H7 (cell line): ENCODE measurements around the gene LSG1. TPM values are rescaled to one million over a fixed set of nuclear protein-coding genes. Genes with fewer than 3 reads are reported as not detected.
"Not testable (repeated sequence)": the region's sequence is repeated elsewhere in the genome, so short reads cannot be mapped to it uniquely, and the experiment has no call there.

Source experiments
- DNase-seq: peaks from one replicate; pipeline ENCODE4 v3.0.0; 2012
- H3K27me3 ChIP-seq: 2 replicates; pipeline ENCODE4 v1.6.0; 2011; ENCODE audit warnings: mild to moderate bottlenecking, low read length; ENCODE audit not compliant: control insufficient read depth, insufficient read depth
- H3K36me3 ChIP-seq: replicated peaks from 2 replicates; pipeline ENCODE4 v1.5.1; 2011; ENCODE audit warnings: low read length; ENCODE audit not compliant: control insufficient read depth, insufficient read depth
- H3K4me3 ChIP-seq: 2 replicates; pipeline ENCODE4 v1.5.1; 2011; ENCODE audit warnings: low read depth, mild to moderate bottlenecking, control low read depth, low read length, moderate library complexity; ENCODE audit not compliant: insufficient read depth
- total RNA-seq: library from RNA; depleted of rRNA; stranded (reverse); fragments of >200 nt; shearing (Covaris generic); gene quantifications from 2 replicates; pipeline ENCODE4 v1.2.3, GENCODE V29; 2014

Gene LSG1
- total RNA-seq, 1 experiment from 2014 or later, result 47.1 TPM

DNA sequence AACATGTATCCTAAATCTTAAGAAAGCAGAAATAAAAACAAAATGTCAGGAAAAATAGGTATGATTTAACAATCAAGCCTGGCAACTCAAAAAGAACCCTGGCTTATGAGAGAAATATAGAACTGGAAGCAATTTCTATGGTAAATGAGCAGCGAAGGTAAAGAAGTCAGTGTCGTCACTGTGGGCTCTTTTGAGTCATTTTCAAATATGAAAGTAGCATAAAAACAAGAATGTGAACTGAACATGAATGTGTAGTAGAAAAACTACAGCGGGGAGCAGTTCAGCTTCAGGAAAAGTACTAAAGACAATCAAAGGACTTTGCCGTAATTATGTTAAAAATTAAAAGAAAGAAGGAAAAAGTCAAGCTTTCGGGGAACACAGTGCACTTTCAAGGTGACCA, 17.5 kb downstream of the LSG1 start:
- Histone ChIP-seq H3K4me3 (no peak overlapping the region), H3K27me3 (no peaks in the 10 kb centered on the region), H3K36me3 (peaks cover 19% of the 10 kb centered on the region)
- no peak for DNase-seq

DNA sequence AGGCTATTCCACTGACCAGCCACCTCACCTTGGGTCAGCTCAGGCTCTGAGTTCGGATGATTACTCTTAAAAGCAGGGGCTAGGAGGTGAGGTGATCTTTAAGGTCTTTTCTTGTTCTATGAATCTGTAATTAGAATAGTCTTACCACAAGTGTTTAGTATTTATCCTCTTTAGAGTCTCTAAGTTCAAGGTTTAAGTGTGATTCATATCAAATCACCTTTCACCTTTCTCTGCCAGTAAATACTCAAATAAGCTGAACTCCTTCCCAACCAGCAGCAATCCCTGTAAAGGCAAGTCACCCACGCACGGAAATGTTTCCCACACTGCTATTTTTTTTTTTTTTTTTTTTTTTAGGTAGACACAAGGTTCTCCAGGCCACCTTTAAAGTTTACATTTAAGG, 24.2 kb downstream of the LSG1 start:
- H3K36me3 ChIP-seq, result peaks cover 31% of the 10 kb centered on the region
- no peak overlapping the region for H3K4me3 ChIP-seq
- no peak for DNase-seq
- H3K27me3 ChIP-seq, result no peaks in the 10 kb centered on the region

DNA sequence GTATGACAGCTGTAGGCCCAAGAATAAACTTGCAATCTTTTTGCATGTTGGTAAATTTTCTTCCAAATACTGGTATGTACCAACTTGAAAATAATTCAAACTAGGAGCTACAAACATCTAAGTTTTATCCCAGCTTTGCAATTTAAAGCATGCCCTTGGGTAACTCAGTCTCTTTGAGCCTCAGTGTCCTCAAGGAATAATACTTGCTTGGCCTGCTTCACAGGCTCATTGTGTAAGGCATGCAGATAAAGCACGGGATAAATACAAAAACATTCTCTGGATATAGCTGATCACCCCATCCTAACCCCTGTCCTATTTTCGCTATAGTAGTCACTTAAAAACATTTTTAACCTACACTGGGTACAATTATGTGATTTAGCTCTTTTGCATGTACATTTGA, 29.2 kb downstream of the LSG1 start:
- no peak for DNase-seq
- H3K27me3 ChIP-seq, result no peaks in the 10 kb centered on the region
- H3K36me3 ChIP-seq, result peaks cover 23% of the 10 kb centered on the region
- H3K4me3 ChIP-seq, result no peak overlapping the region

DNA sequence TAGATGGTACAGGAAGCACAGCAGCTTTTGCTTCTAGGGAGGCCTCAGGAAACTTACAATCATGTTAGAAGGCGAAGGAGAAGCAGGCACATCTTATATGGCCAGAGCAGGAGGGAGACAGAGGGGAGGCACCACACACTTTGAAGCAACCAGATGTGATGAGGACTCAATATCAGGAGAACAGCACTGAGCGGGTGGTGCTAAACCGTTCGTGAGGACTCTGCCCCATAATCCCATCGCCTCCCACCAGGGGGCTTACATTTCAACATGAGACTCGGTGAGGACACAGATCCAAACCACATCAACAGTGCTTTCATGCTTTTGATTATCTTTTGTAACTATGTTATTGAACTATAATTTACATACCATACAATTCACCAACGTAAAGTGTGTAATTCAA, 31.2 kb downstream of the LSG1 start:
- peak; percentile 47 for DNase-seq
- Histone ChIP-seq H3K27me3 (no peaks in the 10 kb centered on the region), H3K4me3 (no peak overlapping the region), H3K36me3 (peaks cover 16% of the 10 kb centered on the region)

DNA sequence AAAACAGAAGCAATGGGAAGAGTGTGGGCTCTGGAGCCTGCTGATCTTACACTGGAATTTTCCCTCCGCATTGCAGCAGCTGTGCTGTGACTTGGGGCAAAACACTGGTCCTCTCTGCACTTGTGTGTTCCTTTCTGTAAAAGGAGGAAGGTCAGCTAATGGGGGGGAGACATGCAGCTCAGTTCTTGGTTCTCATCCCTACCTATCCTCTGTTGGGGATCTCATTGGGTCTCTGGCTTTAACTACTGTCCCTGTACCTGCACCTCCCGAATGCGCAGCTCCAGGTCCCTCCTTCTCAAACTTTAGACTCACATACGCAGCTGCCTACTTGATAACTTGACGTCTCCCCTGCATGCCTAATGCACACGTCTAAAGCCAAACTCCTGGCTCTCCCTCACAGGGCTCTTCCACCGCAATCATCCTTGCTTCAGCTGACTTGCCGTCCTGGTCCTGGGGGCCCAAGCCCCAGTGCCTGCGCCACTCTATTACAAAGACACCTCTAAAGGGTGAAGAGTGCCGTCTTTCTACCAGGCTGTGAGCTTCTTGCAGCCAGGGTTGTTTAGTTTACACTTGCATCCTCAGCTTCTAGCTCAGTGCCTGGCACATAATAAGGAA, 32.9 kb downstream of the LSG1 start:
- Histone ChIP-seq H3K4me3 (no peak overlapping the region), H3K36me3 (peaks cover 8% of the 10 kb centered on the region), H3K27me3 (no peaks in the 10 kb centered on the region)
- DNase-seq, result no peak

DNA sequence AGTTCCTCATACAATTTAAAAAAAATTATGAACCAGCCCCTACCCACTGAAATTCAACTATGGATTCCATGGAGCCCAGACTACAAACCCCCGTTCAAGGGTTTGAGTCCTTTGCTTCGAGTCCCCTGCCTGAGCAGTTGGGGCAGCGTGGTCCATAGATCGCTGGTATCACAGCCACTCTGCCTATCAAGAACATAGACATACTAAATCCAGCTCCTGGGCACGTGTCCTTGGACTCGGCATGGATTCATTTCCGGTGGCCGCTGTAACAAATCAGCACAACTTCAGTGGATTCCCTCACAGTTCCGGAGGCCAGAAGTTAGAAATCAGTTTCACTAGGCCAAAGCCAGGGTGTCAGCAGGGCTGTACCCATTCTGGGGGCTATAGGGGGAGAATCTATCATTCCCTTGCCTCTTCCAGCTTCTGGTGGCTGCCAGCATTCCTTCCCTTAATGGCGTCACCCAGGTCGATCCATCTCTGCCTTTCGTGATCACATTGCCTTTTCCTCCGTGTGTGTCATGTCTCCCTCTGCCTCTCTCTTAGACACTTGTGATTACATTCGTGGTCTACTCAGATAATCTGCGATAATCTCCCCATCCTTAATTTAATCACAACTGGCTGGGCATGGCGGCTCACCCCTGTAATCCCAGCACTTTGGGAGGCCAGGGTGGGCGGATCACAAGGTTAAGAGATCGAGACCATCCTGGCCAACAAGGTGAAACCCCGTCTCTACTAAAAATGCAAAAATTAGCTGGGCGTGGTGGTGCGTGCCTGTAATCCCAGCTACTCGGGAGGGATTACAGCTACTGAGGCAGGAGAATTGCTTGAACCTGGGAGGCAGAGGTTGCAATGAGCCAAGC, 34.2 kb downstream of the LSG1 start:
- no peak for DNase-seq
- H3K36me3 ChIP-seq, result peaks cover 8% of the 10 kb centered on the region
- H3K4me3 ChIP-seq, result no peak overlapping the region
- no peaks in the 10 kb centered on the region for H3K27me3 ChIP-seq

DNA sequence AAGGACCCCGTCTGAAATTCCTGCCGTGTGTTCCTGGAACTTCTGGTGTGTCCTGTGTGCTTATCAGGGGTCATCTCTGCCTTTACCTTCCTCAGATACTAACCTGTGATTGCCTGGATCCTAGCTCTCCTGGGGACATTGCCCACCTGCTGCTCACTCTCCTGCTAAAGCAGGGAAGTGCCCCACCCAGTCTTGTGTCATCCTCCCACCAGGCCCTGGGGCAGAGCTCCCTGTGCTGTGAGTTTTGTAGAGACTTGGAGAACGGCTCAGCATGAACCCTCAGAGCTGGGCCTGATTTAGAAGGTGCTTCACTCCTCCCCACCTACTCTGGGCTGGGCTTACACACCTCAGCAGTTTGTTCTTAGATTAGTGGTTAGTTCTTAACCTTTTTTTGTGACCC, 34.9 kb downstream of the LSG1 start:
- H3K36me3 ChIP-seq, result peaks cover 8% of the 10 kb centered on the region
- H3K27me3 ChIP-seq, result peaks cover 2% of the 10 kb centered on the region
- no peak overlapping the region for H3K4me3 ChIP-seq
- peak; percentile 25 for DNase-seq

DNA sequence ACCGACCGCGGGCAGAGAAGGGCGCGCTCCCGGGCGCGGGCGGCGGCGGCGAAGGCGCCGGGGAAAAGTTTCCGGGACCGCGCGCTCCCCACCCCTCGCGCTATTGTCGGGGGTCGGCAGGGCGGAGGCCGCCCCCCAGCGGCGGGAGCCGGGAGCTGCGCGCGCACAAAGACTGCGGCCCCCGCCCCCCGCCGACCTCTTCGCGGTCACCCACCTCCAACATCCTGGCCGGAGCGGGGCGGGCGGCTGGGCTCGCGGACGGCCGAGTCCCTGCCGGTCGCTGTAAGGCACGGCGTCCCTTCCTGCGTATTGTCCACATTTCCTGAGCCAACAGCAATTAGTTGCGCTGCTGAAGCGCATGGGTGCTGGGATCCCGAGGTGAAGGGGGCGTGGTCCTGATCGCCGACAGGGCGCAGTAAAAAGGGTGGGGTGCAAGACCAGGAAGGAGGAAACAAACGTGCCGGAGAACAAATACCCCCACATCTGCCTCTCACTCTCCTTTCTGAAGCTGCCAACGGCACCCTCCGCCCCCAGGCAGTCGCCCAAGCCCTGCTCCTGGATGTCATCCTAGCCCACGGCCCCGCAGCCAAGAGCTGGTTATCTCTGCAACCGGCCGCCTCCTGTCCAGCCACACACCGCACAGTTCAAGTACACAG, 38.5 kb downstream of the LSG1 start, which contains the start of gene TMEM44:
Gene TMEM44 (minus strand): TSS at position 71 of the 656 bp plus-strand sequence. CDS start 204 bp downstream, outside the sequence.
- Histone ChIP-seq H3K4me3 (peak within 1 kb of the TSS; percentile 66), H3K27me3 (peaks cover 2% of the 10 kb centered on the region), H3K36me3 (no peaks in the 10 kb centered on the region; the same call in 1 of the 2 replicates)
- DNase-seq, result peak; percentile 98

DNA sequence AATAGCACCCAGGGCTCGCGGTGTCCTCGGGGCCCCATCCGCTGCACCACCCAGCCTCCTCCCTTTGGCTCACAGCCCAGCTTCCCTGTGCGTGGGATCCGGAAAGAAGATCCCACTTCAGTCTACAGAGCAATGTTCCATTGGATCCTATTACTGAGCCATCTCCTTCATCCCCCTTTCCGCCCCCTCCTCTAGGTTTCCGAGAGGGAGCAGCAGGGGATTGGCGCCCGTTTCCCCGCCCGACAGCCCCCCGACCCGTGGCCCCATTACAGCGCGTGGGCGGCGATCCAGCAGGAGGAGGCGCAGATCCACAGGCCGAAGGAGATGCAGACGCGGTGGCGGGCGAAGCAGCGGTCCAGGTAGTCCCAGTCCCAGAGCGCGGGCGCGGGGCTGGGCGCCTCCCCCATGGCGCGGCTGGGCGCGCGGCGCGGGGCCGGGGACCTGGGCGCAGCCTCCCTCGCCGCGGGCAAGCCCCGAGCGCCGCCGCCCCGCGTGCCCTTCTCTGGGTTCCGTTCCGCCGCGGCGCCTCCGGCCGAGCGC, 39.1 kb downstream of the LSG1 start:
- no peaks in the 10 kb centered on the region; the same call in 1 of the 2 replicates for H3K36me3 ChIP-seq
- DNase-seq, result no peak
- H3K27me3 ChIP-seq, result peaks cover 2% of the 10 kb centered on the region
- H3K4me3 ChIP-seq, result peak overlapping the region; percentile 66

DNA sequence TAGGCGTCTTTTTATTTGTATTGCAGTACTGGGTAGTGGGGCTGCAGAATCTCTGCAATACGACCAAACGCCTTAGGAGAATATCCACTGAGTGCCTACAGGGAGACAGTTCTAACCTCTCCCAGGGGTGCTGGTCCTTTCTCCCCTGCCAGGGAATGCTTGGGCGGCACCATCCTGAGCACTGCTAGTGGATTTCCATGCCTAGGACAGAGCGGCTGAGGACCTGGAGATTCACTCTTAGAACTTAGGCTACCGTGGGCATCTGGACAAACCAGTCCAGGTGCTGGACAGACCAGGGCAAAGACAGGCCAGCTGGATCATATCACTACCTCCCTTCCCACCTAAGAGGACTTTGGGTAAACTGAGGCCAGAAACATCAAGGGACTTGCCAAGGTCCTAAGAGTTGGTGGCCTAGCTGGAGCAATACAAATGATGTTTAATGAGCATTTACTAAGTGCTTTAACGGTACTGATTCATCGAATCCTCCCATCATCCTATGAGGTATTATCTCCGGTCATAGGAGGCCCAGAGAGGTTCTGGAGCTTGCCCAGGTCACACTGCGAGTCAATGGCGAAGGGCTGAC, 39.7 kb downstream of the LSG1 start:
- DNase-seq, result peak; percentile 22
- Histone ChIP-seq H3K4me3 (peak overlapping the region; percentile 66), H3K27me3 (peaks cover 2% of the 10 kb centered on the region), H3K36me3 (no peaks in the 10 kb centered on the region; the same call in 1 of the 2 replicates)

DNA sequence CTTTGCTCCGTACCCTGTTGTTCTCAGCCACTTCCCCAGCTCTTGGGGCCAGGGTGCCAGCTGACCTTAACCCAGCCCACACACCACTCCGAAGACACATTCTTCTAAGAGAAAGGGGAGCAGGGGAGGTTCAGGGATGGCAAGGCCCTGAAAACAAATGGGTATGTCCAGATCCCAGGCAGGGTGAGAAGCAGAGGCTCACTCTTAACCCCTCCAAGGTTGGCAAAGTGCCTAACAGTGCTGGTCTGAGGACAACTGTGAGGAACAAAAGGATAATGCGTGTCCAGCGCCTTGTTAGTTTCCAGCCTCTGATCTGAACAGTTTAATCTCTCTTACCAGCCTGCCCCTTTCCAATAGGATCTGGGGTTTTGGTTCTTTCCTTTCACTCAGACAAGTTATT, 40.3 kb downstream of the LSG1 start:
- DNase-seq, result no peak
- Histone ChIP-seq H3K27me3 (peaks cover 2% of the 10 kb centered on the region), H3K4me3 (no peak overlapping the region), H3K36me3 (no peaks in the 10 kb centered on the region; the same call in 1 of the 2 replicates)

DNA sequence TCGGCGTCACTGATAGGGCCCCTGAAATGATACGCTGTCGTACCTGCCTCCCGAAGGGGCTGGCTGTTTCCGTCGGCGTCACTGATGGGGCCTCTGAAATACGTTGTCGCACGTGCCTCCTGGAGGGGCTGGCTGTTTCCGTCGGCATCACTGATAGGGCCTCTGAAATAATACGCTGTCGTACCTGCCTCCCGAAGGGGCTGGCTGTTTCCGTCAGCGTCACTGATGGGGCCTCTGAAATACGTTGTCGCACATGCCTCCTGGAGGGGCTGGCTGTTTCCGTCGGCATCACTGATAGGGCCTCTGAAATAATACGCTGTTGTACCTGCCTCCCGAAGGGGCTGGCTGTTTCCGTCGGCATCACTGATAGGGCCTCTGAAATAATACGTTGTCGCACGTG, 41.3 kb downstream of the LSG1 start:
- H3K4me3 ChIP-seq, H3K27me3 ChIP-seq, H3K36me3 ChIP-seq, DNase-seq: not testable (repeated sequence)

DNA sequence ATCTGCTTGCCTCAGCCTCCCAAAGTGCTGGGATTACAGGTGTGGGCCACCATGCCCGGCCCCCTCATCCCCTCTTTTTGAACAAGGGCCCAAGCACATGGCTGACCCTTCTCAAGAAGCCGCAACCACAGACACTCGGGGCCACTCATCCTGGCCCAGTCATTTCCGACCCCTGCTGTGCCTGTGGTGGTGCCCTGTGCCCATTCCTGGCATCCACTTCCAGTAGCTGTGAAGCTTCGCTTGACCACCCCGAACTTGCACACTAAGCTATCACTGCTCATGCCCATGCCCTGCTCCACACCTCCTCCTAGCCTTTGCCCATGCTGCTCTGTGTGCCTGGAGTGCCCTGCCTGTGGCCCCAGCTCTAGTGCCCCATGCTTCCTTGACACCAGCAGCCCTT, 47.0 kb downstream of the LSG1 start:
- Histone ChIP-seq H3K36me3 (peaks cover 4% of the 10 kb centered on the region), H3K27me3 (no peaks in the 10 kb centered on the region), H3K4me3 (no peak overlapping the region)
- no peak for DNase-seq
